Stimulated activated naive CD4-positive, alpha-beta T cell treated with Interleukin-2 at 50 U/mL for 16 hours (primary cell): ENCODE data around the gene GCNA.

Source experiments
- DNase-seq: peaks from one replicate; lab custom pipeline; 2025; lab: John Stamatoyannopoulos, UW

GCNA gene

DNA sequence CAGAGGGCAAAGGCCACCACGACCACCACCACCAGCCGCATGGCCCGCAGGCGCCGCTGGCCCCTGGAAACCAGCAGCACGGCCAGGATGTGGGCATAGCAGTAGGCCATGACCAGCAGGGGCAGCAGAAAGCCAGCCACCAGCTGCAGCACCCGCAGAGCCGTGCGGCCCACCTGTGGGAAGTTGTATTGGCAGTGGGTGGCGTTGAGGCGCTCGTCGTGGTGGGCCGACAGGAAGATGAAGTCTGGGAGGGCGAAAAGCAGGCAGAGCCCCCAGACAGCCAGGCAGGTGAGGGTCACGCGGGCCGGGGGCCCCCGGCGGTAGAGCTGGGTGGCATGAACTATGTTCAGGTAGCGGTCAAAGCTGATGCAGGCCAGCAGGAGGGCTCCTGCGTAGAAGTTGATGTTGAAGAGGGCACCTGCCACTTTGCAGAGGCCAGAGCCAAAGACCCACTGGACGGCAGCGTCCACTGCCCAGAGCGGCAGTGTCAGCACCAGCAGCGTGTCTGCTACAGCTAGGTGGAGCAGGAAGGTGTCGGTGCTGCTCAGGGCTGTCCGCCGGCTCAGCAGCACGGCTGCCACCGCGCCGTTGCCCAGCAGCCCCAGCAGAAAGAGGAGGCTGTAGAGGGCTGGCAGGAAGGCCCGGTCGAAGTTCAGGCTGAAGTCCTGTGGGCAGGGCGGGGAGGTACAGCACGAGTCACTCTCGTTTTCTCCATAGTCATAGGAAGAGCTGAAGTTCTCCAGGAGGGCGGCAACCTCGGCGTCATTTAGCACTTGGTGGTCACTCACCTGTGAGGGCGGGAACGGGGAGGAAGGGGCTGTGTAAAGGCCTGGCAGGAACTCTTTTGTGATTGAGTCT lies 38.7 kb downstream of the GCNA start:
- peak; percentile 4 for DNase-seq

DNA sequence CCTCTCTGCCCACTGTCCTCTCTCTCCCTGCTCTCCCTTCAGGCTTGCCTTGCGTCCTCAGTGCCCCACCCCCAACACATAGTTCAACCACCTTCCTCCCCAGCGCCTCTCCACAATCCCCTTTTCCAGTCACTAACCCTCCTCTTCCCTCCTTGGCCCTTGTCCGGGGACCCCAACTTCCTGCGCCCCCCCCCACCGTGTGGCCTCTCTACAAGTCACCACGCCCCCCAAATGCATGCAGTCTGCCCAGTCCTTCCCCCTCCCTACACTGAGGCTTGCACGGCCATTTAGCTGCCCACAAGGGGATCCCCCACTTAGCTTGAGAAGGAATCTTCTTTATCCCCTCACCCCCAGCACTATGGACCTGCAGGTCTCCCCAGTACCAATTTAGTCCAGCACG lies 39.5 kb downstream of the GCNA start:
- no peak for DNase-seq

DNA sequence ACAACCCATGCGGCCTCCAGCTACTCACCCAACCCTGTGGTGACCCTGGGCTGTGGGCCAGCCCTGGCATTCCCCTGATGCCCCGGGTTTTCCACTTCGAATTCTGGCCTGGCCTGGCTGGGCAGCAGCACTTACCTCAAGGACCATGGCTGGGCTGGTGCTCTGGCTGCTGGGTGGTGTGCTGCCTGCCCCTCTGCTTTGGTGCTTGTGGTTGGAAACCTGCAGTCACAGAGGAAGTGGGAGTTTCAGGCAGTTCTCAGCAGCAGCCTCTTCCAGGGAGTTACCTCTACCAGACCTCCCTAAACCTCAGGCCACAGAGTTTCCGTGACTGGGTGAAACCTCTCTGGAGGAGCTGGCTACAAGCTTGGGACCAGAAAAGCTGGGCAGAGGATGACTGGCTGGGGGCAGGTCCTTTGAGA lies 40.1 kb downstream of the GCNA start, which contains the start of gene CXCR3:
Gene CXCR3 (minus strand): TSS at position 209 of the 419 bp plus-strand sequence. CDS start 62 bp downstream, at position 147.
- peak; percentile 69 for DNase-seq

DNA sequence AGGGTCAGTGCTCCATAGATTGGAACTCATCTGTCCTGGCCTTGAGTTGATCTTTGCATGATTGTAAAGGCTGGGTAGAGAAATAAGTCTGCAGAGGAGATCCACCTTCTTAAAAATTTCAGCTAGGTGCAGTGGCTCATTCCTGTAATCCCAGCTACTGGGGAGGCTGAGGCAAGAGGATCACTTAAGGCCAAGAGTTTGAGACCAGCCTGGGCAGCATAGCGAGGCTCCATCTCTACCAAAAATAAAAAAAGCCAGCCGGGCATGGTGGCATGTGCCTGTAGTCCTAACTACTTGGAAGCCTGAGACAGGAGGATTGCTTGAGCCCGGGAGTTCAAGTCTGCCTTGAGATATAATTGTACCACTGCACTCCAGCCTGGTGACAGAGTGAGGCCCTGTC lies 40.5 kb downstream of the GCNA start:
- DNase-seq = no peak

DNA sequence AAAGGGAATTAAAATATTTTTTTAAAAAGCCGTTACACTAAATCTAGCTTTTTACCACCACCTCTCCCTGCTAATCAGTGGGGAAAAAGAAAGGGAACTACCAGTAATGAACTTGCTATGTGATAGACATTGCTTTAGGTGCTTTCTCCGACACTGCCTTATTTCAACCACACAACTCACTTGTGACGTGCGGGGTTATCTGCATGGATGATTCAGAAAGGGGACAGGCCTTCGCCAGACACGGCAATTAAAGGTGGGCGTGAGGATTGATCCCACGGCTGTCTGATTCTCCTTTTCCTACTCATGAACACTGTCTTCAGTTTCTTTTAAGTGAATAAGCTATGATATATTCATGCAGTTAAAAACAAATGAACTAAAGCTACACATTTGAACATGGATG lies 41.0 kb downstream of the GCNA start:
- DNase-seq = peak; percentile 71

DNA sequence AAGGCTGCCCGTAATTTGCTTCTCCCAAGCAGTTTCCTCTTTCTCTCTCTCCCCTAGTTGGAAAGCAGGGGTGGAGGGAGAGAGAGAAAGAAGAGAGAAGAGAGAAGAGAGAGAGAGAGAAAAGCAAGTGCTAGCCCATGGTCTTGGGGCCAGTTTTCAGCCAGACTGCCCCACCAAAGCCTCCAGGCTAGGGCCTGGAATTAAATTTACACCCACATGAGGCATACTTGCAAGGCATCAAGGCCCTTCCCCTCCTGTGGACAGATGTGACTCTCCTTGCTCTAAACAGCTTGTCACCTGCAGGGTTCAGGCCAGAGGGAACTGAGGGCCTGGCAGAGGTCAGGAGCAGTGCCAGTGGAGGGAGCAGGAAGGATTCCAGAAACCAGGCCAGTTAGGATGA lies 41.7 kb downstream of the GCNA start:
- DNase-seq = no peak

DNA sequence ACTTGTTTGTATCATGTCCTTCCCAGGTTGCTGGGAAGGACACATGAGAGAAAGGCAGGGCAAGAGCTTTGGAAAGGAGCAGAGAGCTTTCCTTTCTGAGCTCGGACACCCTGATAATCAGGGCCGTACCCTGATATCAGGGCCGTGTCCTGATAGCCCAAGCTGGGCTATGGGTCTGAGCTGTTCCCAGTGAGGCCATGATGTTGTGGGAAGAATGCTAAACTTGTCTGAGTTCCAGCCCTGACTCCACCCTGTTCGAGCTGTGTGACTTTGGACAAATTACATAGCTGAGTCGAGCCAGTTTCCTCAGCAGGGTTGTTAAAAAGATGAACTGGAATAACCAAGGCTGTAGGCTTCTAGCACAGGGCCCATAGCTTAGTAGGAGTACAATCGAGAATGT lies 43.4 kb downstream of the GCNA start:
- no peak for DNase-seq

DNA sequence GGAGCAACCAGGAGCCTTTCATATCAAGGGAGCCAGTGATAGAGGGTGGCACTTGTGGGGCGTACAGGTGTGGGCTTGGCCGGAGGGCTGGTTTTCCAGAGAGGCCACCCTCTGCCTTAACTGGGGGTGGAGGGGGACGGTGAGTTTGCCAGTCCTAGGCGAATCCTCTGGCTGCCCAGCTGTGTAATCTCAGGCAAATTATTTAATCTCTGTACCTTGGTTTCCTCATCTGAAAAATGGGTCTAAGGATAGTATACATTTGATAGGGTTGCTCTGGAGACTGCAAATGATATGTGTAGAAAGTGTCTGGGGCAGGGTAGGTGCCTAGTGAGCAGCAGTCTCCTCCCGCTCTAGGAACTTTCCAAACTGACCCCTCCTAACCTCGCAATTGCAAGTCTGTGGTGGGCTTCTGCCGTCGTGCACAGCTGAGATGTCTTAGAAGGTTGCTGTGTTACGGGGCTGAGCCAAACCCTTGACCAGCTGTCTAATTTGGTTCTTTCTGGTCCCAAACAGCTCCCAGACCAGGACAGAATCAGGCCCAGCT lies 43.9 kb downstream of the GCNA start:
- no peak for DNase-seq

DNA sequence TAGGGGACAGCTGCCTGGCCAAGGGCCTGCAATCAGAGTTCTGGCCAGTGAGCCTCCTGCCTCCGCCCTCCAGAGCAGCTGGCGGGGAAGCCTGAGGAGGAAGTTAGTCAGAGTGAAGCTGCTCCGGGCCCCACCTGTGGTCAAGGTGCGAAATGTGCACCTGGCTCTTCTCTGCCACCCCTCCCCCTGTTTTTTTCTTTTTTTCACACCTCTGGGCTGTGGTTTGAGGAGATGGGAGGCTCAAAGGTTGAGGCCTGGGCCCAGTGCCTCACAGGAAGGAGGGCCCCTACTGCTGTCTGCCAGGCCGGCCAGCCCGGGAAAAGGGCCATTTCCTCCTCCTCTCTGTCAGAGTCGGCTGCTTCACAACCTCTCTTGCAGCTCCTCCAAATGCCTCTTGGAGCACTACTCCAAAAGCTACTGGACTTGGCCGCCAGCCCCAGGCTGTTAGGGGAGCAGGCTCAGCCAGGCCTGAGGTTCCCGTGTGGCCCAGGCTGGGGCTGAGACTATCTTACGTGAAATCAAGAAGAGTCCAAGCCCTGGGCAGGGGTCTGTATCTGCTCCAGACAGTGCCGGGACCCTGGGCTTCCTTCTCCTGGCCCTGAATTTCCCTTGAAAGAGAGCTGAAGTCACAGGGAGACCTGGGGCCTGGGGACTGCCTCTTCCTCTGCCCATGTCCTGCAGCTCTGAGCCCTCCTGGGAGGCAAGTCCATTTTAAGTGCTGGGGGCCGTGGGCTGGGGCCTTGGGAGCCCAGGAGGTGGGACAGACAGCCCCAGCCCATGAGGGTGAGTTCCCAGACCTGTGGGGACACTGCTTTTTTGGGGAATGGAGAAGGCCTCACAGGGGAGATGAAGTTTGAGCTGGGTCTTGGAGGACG lies 44.6 kb downstream of the GCNA start:
- peak; percentile 68 for DNase-seq

DNA sequence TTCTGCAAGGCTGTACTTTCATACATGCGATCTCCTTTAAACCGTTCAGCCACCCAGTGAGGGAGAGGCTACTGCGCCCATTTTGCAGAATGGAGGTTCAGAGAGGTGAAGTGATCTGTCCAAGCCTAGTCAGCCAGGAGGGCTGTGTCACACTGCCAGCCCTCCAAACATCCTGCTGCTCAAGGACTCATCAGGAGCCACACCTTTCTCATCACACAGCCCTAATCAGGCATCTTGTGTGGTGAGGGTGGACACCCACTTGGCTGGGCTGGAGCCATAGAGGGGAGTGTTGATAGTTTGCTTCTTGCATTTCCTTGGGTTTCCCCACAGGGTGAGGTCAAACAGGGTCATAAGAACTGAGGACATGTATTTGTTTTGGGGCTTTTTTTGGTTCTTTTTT lies 45.5 kb downstream of the GCNA start:
- DNase-seq = no peak

DNA sequence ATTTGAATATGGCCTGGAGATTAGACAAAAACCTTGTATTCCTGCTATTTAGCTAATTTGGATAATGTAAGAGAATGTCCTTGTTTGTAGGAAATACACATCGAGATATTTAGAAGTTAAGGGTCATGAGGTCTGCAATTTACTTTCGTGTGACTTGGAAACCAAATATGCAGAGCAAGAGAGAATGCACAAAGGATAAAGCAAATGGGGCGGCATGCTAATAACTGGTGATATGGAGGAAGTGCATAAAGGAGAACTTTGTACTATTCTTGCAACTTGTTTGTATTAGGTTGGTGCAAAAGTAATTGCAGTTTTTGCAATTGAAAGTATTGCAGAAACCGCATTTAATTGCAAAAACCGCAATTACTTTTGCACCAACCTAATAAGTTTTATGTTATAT lies 47.2 kb downstream of the GCNA start:
- no peak for DNase-seq

DNA sequence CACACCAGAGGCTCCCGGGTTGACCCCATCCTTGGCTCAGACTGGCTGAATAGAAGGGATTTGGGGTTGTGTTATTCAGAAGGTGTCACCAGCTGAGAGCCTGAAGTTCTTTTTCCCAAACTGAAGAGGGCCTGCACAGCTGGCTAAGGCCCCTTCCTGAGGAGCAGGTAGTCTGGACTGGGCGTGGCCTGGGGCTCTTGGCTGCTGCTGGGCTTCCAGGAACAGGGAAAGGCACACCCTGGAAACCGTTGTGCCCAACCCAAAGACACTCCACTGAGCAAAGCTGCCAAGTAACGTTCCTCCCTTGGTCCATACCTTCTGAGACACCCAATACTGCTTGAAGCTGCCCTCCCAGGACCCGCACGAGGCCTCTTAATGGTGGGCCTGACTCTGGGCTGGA lies 48.3 kb downstream of the GCNA start:
- no peak for DNase-seq

DNA sequence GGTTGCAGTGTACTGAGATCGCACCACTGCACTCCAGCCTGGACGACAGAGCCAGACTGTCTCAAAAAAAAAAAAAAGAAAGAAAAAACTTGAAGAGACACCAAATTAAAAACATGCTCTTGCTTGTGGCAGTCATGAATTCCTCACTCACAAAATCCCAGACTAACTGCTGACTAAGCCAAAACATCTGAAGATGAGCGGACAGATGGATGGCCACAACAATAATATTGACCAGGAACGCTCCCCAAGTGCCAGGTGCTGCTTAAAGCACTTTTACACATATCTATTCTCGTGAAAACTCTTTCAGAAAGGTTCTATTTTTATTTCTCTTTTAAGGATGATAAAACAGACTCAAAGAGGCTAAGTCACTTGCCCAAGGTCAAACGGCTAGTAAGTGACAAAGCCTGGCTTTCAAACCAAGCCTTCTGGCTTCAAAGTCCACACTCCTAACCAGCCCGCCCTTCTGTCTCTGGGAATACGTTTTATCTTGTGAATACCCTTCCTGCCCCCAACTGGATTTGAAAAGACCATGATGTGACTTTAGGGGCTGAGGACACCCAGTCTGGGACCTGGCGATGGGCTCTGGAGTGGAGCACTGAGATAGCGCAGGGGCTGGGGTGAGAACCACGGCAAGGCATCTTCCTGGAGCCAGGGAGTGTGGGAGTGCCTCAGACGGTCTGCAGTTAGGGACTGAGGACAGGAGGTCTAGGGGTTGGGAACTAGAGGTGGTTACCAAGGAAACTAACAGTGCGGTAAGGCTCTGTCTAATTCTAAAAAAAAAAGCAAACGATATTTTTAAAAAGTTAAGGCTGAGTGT lies 49.6 kb downstream of the GCNA start:
- no peak for DNase-seq

DNA sequence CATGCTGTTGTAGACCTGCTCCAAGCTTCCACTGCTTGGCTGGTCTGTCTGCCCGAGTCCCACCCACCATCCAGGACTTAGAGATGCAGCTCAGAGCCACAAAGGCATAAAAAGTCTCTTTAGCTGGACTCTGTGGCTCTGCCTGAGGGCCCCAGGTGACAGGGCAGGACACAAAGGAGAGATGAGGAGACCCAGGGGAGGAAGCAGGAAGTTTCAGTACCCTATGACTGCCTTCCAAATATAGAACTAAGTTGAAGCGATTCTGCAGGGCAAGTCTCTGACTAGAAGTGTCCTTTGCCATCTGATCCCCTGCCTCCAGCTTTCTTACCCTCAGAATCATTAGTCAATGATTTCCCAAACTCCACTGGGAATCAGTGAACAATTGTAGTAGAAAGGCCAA lies 51.2 kb downstream of the GCNA start:
- DNase-seq = no peak

DNA sequence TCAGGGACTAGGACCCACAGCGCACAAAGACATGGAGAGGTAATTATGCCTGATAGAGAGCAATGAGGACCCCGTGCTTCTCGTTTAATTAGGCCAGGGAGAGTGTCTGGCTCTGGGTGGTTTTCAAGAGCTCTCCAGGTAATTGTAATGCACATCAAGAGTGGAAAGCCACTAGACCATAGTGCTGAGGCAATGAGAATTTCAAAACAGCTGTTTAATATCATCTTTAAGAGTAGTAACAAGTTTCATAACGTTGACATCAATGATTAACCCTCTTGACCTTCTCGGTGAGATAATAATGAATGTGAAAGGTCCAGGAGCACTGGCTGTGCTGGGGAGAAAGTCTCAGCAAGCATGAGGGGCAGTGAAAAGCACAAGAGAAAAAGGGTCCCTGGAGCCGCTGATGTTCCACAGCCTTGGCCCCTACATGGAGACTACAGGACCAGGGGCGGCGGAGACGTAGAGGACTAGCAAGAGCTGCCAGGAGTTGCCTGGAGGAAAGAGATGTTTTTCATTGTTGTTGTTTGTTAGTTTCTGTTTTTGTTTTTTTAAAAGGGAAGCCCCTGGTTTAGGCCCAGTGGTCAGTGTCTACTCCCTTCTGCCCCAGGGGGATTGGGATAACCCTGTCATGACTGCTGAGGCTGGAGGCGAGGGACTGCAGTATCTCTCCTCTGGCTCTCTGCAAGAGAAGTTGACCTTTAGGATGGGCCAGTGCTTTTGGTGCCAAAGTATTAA lies 54.9 kb downstream of the GCNA start:
- DNase-seq = no peak

DNA sequence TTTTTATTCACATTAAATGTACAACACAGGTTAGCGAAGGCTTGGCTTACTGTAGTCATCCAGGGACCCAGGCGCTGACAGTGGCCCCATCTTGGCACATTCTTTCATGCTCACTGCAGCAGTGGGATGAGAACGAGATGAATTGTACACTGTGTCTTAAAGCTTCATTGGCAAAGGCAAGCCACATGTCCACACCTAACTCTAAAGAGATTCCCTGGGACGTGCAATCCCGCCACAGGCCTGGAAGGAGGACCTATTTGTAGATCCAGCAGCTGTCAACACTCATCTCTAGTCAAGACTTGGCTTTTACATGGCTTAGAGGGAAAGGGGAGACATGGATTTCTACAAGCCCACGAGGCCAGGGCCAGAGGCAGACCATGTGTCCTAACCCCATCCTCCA lies 56.1 kb downstream of the GCNA start:
- no peak for DNase-seq

DNA sequence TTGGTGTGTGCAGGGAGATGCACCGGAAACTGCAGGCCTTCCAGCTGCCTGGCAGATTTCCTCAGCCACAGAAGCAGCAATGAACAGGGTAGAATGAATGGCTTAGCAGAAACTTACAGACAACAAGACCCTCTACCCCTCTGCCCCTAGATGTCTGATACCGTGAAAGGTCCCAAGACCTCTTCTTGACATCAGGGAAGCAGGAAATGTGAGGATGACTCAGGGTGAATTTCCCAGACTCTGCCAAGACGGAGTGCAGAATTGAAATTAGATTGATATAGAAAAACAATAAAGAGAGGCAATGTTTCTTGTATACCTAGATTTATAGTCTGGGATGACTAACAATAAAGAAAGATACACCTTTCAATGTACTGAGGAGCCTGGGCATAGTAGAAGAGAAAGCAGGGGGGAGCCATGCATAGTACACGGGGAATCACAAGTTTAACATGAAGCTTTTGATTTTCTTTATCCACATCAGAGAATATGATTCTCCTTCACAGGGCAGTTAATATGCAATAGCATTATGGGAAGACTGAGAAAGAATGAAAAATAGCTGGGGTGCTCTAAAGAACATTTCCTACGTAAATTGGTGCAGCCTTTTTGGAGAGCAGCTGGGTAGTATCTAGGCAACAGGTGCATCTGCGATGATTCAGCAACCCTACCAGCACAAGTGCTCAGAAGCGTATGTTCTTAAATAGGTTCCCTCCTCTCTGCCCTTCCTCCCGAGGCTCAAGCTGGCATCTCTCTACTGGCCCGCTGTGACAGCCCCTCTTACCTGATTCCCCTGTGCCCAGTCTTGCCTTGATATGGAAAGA lies 58.4 kb downstream of the GCNA start:
- DNase-seq = no peak

DNA sequence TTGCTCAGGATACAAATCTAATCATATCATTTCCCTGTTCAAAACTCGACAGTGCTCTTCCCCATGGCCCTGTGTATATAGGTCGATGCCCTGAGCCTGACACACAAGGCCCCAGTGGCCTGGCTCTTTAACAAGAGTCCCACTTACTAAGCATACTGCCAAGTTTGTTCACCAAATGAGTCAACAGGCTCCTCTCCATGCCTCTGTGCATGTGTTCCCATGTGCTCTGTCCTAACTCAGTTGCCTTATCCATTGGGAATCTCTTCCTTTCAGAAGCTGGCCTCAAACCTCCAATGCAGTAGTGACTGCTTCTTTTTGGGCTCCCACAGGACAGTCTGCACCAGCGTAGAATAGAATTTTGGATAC lies 59.0 kb downstream of the GCNA start:
- DNase-seq = no peak

DNA sequence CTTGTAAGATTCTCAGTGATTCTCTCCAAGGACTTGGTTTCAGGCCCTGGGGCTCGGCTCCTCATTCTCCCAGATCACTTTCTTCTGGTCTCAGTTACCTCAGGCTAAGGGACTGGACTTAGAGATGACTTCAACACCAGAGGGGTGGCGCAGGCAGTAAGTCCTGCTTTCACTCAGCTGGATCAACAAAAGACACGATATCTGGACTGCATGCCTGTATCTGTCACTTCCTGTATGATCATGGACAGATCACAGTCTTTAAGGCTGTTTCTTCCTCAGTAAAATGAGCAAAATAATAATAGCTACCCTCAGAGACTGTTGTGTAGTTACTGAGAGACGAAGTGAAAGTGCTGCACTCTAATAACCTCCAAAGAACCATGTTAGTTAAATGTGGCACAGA lies 59.6 kb downstream of the GCNA start:
- DNase-seq = no peak

DNA sequence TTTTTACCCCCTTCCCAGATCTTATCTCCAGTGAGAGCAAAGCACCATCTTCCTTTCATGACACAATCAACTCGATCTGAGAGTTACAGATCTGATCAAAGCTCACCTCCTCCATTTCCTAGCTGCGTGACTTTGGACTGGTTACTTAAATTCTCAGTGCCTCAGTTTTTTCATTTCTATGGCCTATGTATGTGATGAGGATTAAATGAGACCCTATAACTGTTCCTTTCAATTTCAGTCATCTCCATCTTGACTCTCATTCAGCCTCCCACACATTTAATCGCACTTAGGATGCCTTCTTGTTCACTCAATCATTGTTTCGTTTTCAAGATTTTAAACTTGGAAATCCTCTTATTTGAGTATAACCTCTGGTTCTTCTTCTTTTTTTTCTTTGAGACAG lies 60.2 kb downstream of the GCNA start:
- DNase-seq = no peak
